Measurements from ENCODE around the gene CFAP91. TPM values are rescaled to one million over a fixed set of nuclear protein-coding genes. Genes with fewer than 3 reads are reported as not detected.

The CFAP91 gene
- total RNA-seq, 4 donors from 2014 or later: 9.1 to 58.4 (median 28.5) TPM

- intact Hi-C loops (cut with DNase I; ENCODE audit: low total_unique reads): no loop called here
- no peaks in the 10 kb centered on the region for H3K36me3 ChIP-seq
- H3K4me1 ChIP-seq: no peaks in the 10 kb centered on the region
- no peaks in the 10 kb centered on the region for H3K27me3 ChIP-seq
- H3K27ac ChIP-seq: peak overlapping the region; percentile 69 to 71
- H3K9me3 ChIP-seq: no peaks in the 10 kb centered on the region
- no peak for TF ChIP-seq CTCF (IDR thresholded peaks at IDR 0.05)
- TF ChIP-seq POLR2A (IDR thresholded peaks at IDR 0.05): no peak
- DNase-seq: no peak
- H3K4me3 ChIP-seq: no peak overlapping the region
These were observed 43.1 kb upstream of the CFAP91 start for GRCh38 chr3:119659606-119660291.

GRCh38 chr3:119660474-119661440, 42.1 kb upstream of the CFAP91 start, which contains the start of gene POPDC2:
TSS of gene POPDC2 (minus strand) at chr3:119660589. CDS start at chr3:119660423, 166 bp downstream.
- no peaks in the 10 kb centered on the region for H3K27me3 ChIP-seq
- no peak within 1 kb of the TSS for H3K4me3 ChIP-seq
- peak in 1 of 2 donors; percentile 25 for DNase-seq
- no peak for TF ChIP-seq CTCF (IDR thresholded peaks at IDR 0.05)
- no peak for TF ChIP-seq POLR2A (IDR thresholded peaks at IDR 0.05)
- no peaks in the 10 kb centered on the region for H3K9me3 ChIP-seq
- H3K4me1 ChIP-seq: no peaks in the 10 kb centered on the region
- no peaks in the 10 kb centered on the region for H3K36me3 ChIP-seq
- H3K27ac ChIP-seq: peak within 1 kb of the TSS; percentile 69 to 71
- intact Hi-C loops (cut with DNase I; ENCODE audit: low total_unique reads): no loop called here

GRCh38 chr3:119662604-119663373, 40.0 kb upstream of the CFAP91 start:
- no peaks in the 10 kb centered on the region for H3K4me1 ChIP-seq
- intact Hi-C loops (cut with DNase I; ENCODE audit: low total_unique reads): no loop called here
- H3K4me3 ChIP-seq: no peak overlapping the region

GRCh38 chr3:119663885-119664284, 38.9 kb upstream of the CFAP91 start:
- peak overlapping the region; percentile 69 to 71 for H3K27ac ChIP-seq

More at GRCh38 chr3:119662604-119663373, 40.0 kb upstream of the CFAP91 start:
- no peak for TF ChIP-seq CTCF (IDR thresholded peaks at IDR 0.05)
- TF ChIP-seq POLR2A (IDR thresholded peaks at IDR 0.05): no peak
- Histone ChIP-seq H3K9me3 (no peaks in the 10 kb centered on the region), H3K27ac (peak overlapping the region; percentile 69 to 71), H3K36me3 (no peaks in the 10 kb centered on the region), H3K27me3 (no peaks in the 10 kb centered on the region)
- DNase-seq: no peak

More at GRCh38 chr3:119663885-119664284, 38.9 kb upstream of the CFAP91 start:
- DNase-seq: no peak
- H3K36me3 ChIP-seq: no peaks in the 10 kb centered on the region
- TF ChIP-seq POLR2A (IDR thresholded peaks at IDR 0.05) (no peak), CTCF (IDR thresholded peaks at IDR 0.05) (no peak)
- H3K4me3 ChIP-seq: no peak overlapping the region
- no peaks in the 10 kb centered on the region for H3K4me1 ChIP-seq
- no peaks in the 10 kb centered on the region for H3K27me3 ChIP-seq
- no peaks in the 10 kb centered on the region for H3K9me3 ChIP-seq
- intact Hi-C loops (cut with DNase I; ENCODE audit: low total_unique reads): no loop called here
